ENCODE data around the gene TPPP2. TPM values are rescaled to one million over a fixed set of nuclear protein-coding genes. Genes with fewer than 3 reads are reported as not detected.
"Not testable (repeated sequence)": the region's sequence is repeated elsewhere in the genome, so short reads cannot be mapped to it uniquely, and the experiment has no call there.

The TPPP2 gene
- total and polyA plus RNA-seq, 2 experiments from 2014 or later: not detected

- no peak for DNase-seq
- H2AFZ ChIP-seq: no peak overlapping the region
- H3K4me2 ChIP-seq (ENCODE audit: unreplicated experiment): no peak overlapping the region
- H3K27me3 ChIP-seq (replicated peaks; ENCODE audit: insufficient read depth): no peaks in the 10 kb centered on the region
- peaks cover 13% of the 10 kb centered on the region for H3K4me1 ChIP-seq (ENCODE audit: insufficient read depth)
- H3K9me2 ChIP-seq (ENCODE audit: insufficient read depth): no peaks in the 10 kb centered on the region
- H3K4me3 ChIP-seq: no peak overlapping the region
- WGBS, 2 experiments (ENCODE audit: low coverage in 1 of 2, low lambda C conversion rate in 2 of 2, missing lambda C conversion rate in 2 of 2): 87 to 89% methylated on average over 8 of the region's 8 CpGs
- TF ChIP-seq EZH2phosphoT487 (IDR thresholded peaks at IDR 0.05; ENCODE audit: insufficient read depth, low read depth) (no peak), EZH2 (IDR thresholded peaks at IDR 0.05; ENCODE audit: insufficient read depth, poor library complexity, severe bottlenecking) (no peak)
- in situ Hi-C loops (cut with MboI): no loop called here
- H3K9me3 ChIP-seq (ENCODE audit: low read depth): no peaks in the 10 kb centered on the region
- no peak overlapping the region for H3K9ac ChIP-seq
- no peaks in the 10 kb centered on the region for H4K20me1 ChIP-seq (ENCODE audit: insufficient read depth)
- H3K27ac ChIP-seq: no peak overlapping the region
- no peaks in the 10 kb centered on the region for H3K79me2 ChIP-seq (ENCODE audit: insufficient read depth)
- no peaks in the 10 kb centered on the region for H3F3A ChIP-seq (ENCODE audit: insufficient read depth)
- H3K36me3 ChIP-seq (ENCODE audit: low read depth): no peaks in the 10 kb centered on the region
Measured at GRCh38 chr14:21040370-21040925, 10.4 kb downstream of the TPPP2 start.

DNA sequence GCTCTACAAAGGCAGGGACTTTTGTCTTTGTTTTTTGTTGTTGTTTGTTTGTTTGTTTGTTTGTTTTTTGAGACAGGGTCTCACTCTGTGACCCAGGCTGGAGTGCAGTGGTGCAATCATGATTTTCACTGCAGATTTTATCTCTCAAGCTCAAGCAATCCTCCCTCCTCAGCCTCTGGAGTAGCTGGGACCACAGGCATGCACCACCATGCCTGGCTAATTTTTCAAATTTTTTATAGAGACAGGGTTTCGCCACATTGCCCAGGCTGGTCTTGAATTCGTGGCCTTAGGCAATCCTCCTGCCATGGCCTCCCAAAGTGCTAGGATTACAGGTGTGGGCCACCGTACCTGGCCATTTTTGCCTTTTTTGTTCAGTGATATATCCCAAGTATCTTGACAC lies 10.9 kb downstream of the TPPP2 start:
- DNase-seq; H3K9ac ChIP-seq; H3K9me3 ChIP-seq (ENCODE audit: low read depth); H3K4me2 ChIP-seq (ENCODE audit: unreplicated experiment); H3K4me3 ChIP-seq; H3K79me2 ChIP-seq (ENCODE audit: insufficient read depth); in situ Hi-C loops (cut with MboI); H3K9me2 ChIP-seq (ENCODE audit: insufficient read depth); H2AFZ ChIP-seq; H3K27me3 ChIP-seq (replicated peaks; ENCODE audit: insufficient read depth); H3K36me3 ChIP-seq (ENCODE audit: low read depth); H4K20me1 ChIP-seq (ENCODE audit: insufficient read depth); H3K27ac ChIP-seq; H3F3A ChIP-seq (ENCODE audit: insufficient read depth): not testable (repeated sequence)
- H3K4me1 ChIP-seq (ENCODE audit: insufficient read depth): peaks cover 13% of the 10 kb centered on the region
- WGBS, 2 experiments (ENCODE audit: low coverage in 1 of 2, low lambda C conversion rate in 2 of 2, missing lambda C conversion rate in 2 of 2): 72 to 75% methylated on average over 3 of the region's 3 CpGs

DNA sequence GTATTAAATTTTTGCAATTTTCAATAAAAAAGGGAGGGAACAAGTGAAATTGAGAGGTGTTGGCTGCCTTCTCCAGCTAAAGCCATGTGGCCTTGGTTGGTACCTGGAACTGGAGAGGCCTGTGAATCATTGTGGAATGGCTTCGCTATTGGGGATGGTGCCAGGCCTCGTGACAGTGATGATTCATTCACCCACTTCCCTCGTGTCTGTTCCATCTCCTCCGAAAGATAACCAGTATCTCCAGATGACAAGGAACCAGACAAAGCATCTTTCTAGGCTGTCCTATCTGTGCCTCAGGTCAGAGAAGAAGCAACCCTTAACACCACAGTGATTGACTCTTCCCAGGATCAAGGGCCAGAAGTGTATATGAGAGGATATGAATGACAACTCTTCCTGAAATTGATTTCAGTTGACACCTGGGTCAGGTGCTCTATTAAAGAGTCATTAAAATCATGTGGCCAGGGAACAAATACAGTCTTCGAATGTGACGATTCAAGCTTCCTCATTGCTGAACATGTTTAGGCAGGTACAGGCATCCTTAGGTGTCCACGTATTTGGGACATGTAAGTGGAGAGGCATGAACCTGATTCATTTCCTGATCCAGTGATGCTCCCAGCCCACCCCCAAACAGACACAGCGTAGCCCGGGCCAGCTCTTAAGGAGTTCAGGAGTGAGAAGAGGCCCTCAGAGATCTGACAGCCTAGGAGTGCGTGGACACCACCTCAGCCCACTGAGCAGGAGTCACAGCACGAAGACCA lies 11.8 kb downstream of the TPPP2 start, which contains the start of gene RNASE7:
RNASE7 (plus strand) TSS at position 687 of the 758 bp plus-strand sequence. CDS start 631 bp downstream, outside the sequence.
- Histone ChIP-seq H3F3A (ENCODE audit: insufficient read depth) (no peaks in the 10 kb centered on the region), H3K79me2 (ENCODE audit: insufficient read depth) (no peaks in the 10 kb centered on the region), H3K4me3 (no peak within 1 kb of the TSS), H2AFZ (no peak within 1 kb of the TSS), H3K9me3 (ENCODE audit: low read depth) (no peaks in the 10 kb centered on the region), H3K9ac (no peak within 1 kb of the TSS), H3K4me2 (ENCODE audit: unreplicated experiment) (no peak within 1 kb of the TSS), H3K27ac (no peak within 1 kb of the TSS), H3K4me1 (ENCODE audit: insufficient read depth) (peaks cover 13% of the 10 kb centered on the region), H4K20me1 (ENCODE audit: insufficient read depth) (no peaks in the 10 kb centered on the region), H3K36me3 (ENCODE audit: low read depth) (no peaks in the 10 kb centered on the region), H3K27me3 (replicated peaks; ENCODE audit: insufficient read depth) (no peaks in the 10 kb centered on the region), H3K9me2 (ENCODE audit: insufficient read depth) (no peaks in the 10 kb centered on the region)
- peak; percentile 76 for DNase-seq
- TF ChIP-seq EZH2 (IDR thresholded peaks at IDR 0.05; ENCODE audit: insufficient read depth, poor library complexity, severe bottlenecking) (no peak), EZH2phosphoT487 (IDR thresholded peaks at IDR 0.05; ENCODE audit: insufficient read depth, low read depth) (no peak)
- WGBS, 2 experiments (ENCODE audit: low coverage in 1 of 2, low lambda C conversion rate in 2 of 2, missing lambda C conversion rate in 2 of 2): 58 to 65% methylated on average over 11 of the region's 11 CpGs
- in situ Hi-C loops (cut with MboI): no loop called here

- in situ Hi-C loops (cut with MboI): no loop called here
- no peaks in the 10 kb centered on the region for H3K9me3 ChIP-seq (ENCODE audit: low read depth)
- TF ChIP-seq EZH2phosphoT487 (IDR thresholded peaks at IDR 0.05; ENCODE audit: insufficient read depth, low read depth) (no peak), EZH2 (IDR thresholded peaks at IDR 0.05; ENCODE audit: insufficient read depth, poor library complexity, severe bottlenecking) (no peak)
- H3K4me3 ChIP-seq: no peak overlapping the region
- H3K4me1 ChIP-seq (ENCODE audit: insufficient read depth): peaks cover 22% of the 10 kb centered on the region
- H3K4me2 ChIP-seq (ENCODE audit: unreplicated experiment): no peak overlapping the region
- no peaks in the 10 kb centered on the region for H4K20me1 ChIP-seq (ENCODE audit: insufficient read depth)
- H3F3A ChIP-seq (ENCODE audit: insufficient read depth): peaks cover 9% of the 10 kb centered on the region
- no peaks in the 10 kb centered on the region for H3K27me3 ChIP-seq (replicated peaks; ENCODE audit: insufficient read depth)
- no peak overlapping the region for H3K27ac ChIP-seq
- H2AFZ ChIP-seq: no peak overlapping the region
- no peak overlapping the region for H3K9ac ChIP-seq
- no peaks in the 10 kb centered on the region for H3K9me2 ChIP-seq (ENCODE audit: insufficient read depth)
- 75 to 82% methylated on average over 8 of the region's 8 CpGs for WGBS, 2 experiments (ENCODE audit: low coverage in 1 of 2, low lambda C conversion rate in 2 of 2, missing lambda C conversion rate in 2 of 2)
- no peaks in the 10 kb centered on the region for H3K36me3 ChIP-seq (ENCODE audit: low read depth)
- H3K79me2 ChIP-seq (ENCODE audit: insufficient read depth): no peaks in the 10 kb centered on the region
- DNase-seq: no peak
Measured at GRCh38 chr14:21042918-21043317, 12.9 kb downstream of the TPPP2 start.

All from GM23248 (cell line).